Measurements from ENCODE around the gene TUBB2A.
"Not testable (repeated sequence)": the region's sequence is repeated elsewhere in the genome, so short reads cannot be mapped to it uniquely, and the experiment has no call there.

The TUBB2A gene

DNA sequence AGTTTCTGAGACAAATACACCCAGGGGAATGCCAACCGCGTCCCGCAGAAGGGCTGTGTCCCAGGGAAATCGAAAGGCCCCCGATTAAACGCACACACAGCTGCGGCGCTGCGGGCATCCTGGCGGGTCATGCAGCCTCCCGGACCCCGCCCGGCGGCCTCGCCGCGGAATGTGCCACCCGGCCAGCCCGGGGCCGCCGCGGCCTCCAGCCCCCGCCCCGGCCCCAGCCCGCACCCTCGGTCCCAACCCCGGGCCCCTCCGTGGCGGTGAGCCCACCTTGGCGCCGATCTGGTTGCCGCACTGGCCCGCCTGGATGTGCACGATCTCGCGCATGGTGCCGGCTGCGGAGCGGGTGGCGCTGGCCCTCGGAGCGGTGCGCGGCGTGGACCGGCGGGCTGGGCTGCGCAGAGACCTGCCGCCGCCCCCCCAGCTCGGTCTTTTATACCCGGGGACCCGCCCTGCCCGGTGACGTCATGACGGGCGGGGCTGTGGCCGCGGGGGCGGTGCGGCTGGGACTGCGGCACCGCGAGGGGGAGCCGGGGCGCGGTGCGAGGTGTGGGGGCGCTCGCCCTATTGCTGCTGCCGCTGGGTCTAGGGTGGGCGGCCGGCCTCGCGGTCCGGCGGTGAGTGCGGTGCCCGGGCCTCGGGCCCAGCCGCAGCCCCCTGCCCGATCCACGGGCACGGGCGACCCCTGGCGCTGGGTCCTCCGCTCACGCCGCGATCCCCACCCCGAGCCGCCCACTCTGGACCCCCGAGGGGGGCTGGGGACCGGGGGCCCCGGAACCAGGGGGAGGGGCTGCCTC, at the start of gene TUBB2A:
TSS of gene TUBB2A (minus strand) at position 414 of the 803 bp plus-strand sequence. CDS start at position 333, 81 bp downstream.
- peak; percentile 91 for DNase-seq

DNA sequence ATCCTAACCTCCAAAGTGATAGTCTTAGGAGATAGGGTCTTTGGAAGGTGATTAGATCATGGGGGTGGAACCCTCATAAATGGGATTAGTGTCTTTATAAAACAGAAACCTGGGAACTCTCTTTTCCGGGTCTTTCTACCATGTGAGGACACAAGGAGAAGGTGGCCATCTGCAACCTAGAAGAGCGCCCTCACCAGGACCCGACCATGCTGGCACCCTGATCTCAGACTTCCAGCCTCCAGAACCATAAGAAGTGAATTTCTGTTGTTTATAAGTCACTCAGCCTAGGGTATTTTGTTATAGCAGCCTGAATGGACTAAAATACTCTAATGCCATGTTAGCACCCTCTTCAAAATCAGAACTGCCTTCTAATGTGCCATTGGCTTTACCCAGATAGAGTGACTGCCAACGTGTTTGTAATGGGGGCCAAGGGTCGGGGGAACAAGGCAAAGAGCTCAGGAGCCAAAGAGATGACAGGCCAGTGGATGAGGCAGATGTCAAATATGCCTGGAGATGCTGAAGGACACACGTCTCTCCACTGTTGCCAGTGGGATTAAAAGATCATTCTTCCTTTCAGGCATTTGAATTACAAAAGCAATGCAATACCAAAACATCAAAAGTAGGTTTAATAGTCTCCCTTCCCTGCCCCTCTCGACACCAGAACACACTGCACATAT, 49.1 kb upstream of the TUBB2A start:
- no peak for DNase-seq

- DNase-seq: no peak
These were observed 48.6 kb upstream of the TUBB2A start for GRCh38 chr6:3205913-3206312.

GRCh38 chr6:3204921-3205320, 47.6 kb upstream of the TUBB2A start:
- DNase-seq: no peak

- no peak for DNase-seq
These were observed 45.8 kb upstream of the TUBB2A start for GRCh38 chr6:3202999-3203696.

GRCh38 chr6:3201388-3201787, 44.0 kb upstream of the TUBB2A start:
- no peak for DNase-seq

- DNase-seq: no peak
These were observed 43.3 kb upstream of the TUBB2A start for GRCh38 chr6:3200682-3201081.

GRCh38 chr6:3199382-3199781, 42.0 kb upstream of the TUBB2A start:
- no peak for DNase-seq

DNA sequence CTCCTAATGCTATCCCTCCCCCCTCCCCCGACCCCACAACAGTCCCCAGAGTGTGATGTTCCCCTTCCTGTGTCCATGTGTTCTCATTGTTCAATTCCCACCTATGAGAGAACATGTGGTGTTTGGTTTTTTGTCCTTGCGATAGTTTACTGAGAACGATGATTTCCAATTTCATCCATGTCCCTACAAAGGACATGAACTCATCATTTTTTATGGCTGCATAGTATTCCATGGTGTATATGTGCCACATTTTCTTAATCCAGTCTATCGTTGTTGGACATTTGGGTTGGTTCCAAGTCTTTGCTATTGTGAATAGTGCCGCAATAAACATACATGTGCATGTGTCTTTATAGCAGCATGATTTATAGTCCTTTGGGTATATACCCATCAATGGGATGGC, 40.4 kb upstream of the TUBB2A start:
- not testable (repeated sequence) for DNase-seq

DNA sequence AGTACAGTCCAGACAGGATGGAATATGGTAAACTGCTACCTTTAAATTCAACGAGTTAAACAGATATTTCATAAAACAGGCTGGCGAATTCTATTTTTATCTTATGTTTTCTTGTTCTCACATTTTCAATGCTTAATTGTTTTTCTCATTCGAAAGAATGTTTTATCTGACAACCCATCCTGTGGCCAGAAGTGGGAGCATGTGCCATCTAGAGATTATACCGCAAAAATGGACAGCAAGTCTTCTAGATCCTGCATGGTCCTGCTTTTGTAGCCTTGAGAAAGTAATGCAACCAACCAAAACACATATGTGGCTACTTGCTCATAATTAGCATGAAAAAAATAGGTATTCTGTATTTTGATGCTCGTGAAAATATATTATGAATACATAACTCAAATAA, 39.4 kb upstream of the TUBB2A start:
- DNase-seq: no peak

- peak; percentile 85 for DNase-seq
These were observed 38.6 kb upstream of the TUBB2A start for GRCh38 chr6:3195695-3196497.

DNA sequence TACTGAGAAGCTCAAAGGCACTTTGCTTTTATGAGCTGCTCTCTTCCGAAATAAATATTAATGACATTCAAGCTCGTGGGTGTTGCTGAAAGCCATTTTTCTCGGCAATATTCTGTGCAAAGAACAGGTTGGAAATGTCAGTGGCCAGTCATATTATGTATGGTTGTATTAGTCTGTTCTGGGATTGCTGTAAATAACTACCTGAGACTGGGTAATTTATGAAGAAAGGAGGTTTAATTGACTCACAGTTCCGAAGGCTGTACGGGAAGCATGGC, 38.0 kb upstream of the TUBB2A start:
- no peak for DNase-seq

DNA sequence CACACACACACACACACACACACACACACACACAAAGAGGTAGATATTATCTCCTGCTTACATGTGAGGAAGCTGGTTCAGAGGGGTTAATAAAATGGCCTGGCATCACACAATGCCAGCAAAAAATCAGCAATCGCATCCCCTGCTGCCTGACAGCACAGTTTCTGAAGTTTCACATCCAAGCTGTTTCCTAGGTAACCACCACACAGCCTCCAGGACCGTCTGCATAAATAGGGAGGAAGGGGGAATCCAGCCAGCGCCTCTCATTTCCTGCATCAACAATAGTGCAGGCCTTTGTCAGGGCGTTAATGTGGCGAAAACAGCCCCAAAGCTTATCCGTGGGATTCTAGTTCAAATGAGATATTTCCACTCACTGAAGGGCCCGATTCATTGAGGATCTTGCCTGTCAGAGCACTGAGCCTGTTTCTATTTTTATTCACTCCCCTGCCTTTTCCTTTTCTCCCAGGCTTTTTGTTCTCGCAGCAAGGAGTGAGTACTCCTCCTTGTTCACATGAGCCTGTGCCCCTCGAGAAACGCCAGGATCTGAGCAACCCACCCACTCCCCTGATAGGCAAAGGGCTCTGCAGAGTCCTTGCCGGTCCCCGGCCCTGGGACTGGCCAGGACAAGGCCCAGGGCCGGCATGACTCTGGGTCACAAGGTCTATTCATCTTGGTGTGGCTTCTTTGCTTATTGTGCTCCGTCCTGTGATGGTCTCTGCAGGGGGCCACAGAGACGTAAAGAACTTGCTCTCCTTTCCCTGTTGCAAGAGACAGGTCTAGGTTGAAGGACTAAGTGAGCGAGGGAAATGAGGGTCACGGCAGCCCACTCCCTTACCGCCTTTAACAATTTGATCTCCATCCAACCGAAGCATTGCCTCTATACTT, 37.4 kb upstream of the TUBB2A start:
- DNase-seq: peak; percentile 82

DNA sequence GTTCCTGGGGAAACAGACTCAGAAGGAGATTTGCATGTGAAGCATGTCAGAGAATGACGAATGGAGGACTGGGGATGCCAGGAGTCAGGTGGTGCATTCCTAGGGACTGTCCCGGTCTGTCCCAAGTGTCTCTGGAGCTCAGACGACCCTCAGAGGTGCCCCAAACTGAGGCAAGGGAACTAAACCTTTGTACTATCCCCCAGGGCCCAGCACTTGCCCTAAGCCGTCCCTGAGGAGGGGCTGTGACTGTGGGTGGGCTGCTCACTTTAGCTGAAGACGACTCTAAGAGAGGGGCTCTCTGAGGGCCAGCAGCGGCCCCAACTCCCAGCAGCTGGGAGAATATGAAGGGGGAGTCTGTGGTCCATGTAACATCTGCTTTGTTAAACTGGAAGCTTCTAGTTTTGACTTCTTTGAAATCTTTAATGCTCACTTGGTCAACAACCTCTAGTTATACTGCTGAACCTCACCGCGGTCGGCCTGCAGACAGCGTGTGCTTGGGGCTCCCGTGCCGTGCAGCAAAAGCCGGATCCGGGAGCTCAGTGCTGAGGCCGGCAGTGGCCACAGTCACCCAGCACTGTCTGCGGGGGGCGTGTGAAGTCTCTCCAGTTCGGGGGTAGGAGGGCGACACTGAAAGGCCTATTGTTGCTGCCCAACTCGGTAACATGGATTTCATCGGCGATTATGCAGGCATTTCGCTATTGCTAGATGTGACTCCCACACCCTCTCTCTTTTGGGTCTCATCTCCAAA, 35.9 kb upstream of the TUBB2A start:
- DNase-seq: peak; percentile 44

- no peak for DNase-seq
These were observed 33.4 kb upstream of the TUBB2A start for GRCh38 chr6:3190779-3191178.

DNA sequence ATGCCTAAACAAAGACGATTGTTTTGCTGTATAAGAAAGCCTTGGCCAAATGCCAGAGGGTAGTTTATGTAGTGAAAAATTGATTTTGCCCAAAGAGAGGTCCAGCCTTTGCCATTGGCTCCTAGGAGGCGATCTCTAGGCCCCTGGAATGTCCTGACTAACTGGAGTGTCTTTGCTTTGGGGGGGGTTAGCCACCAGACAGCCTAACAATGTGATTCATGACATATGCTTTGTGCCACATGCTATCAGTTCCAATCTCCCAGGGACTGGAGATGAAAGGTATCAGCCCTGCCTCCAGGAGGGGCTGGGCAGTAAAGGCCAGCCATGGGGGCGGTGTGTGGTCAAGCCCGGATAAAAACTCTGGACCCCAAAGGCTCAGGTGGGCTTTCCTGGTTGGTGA, 32.7 kb upstream of the TUBB2A start:
- DNase-seq: no peak

- DNase-seq: not testable (repeated sequence)
These were observed 31.8 kb upstream of the TUBB2A start for GRCh38 chr6:3189192-3189591.

GRCh38 chr6:3188262-3188661, 30.9 kb upstream of the TUBB2A start:
- no peak for DNase-seq

GRCh38 chr6:3186974-3187382, 29.6 kb upstream of the TUBB2A start:
- peak; percentile 38 for DNase-seq

GRCh38 chr6:3183066-3183465, 25.7 kb upstream of the TUBB2A start:
- no peak for DNase-seq

GRCh38 chr6:3181105-3181504, 23.8 kb upstream of the TUBB2A start:
- DNase-seq: no peak

Data from retina (tissue), 1 donor.